Body of pancreas (tissue), 4 donors: ENCODE results near the gene LIPH. TPM values are rescaled to one million over a fixed set of nuclear protein-coding genes. Genes with fewer than 3 reads are reported as not detected.

Experiments
- ATAC-seq: fragments of 150-250 bp; one replicate; pipeline ENCODE4 v1.9.1; 2016
- DNase-seq, 4 donors: peaks; one replicate each; pipeline ENCODE4 v3.0.0-alpha.2; 2019
- H3K27ac ChIP-seq, 4 donors: fragments of 200-600 bp; sonication (generic); 1 replicate in 3 of 4; 2 replicates in 1 of 4; pipeline versions ENCODE4 v1.5.1 to v1.6.1; 2016 to 2019; ENCODE audit warnings: mild to moderate bottlenecking in 1 of 4, mixed read lengths in 1 of 4, moderate library complexity in 1 of 4
- H3K27me3 ChIP-seq, 2 donors: fragments of 200-600 bp; sonication (generic); one replicate each; pipeline ENCODE4 v1.6.0; 2016; ENCODE audit warnings: mild to moderate bottlenecking in 1 of 2
- H3K36me3 ChIP-seq, 2 donors: fragments of 200-600 bp; sonication (generic); replicated peaks in 1 of 2; 2 replicates each; pipeline ENCODE4 v1.5.1; 2016; ENCODE audit warnings: low read depth in 2 of 2; ENCODE audit not compliant: insufficient read depth in 1 of 2
- H3K4me1 ChIP-seq: fragments of 200-600 bp; sonication (generic); one replicate; pipeline ENCODE4 v1.6.0; 2016
- H3K4me3 ChIP-seq, 2 donors: fragments of 200-600 bp; sonication (generic); 1 replicate in 1 of 2; 2 replicates in 1 of 2; pipeline ENCODE4 v1.5.1; 2016 to 2019
- H3K9me3 ChIP-seq, 3 donors: fragments of 200-600 bp; sonication (generic); 1 replicate in 2 of 3; 2 replicates in 1 of 3; pipeline ENCODE4 v1.5.1; 2016
- CTCF ChIP-seq, 7 experiments: fragments of 450-650 bp in 4 of 7; fragments of 200-600 bp in 3 of 7; sonication (generic) in 3 of 7; IDR thresholded peaks; one replicate each; pipeline ENCODE4 v1.5.1; 2016 to 2019; ENCODE audit warnings: antibody characterized with exemption in 7 of 7
- POLR2A ChIP-seq, 3 donors: fragments of 450-650 bp; IDR thresholded peaks; one replicate each; pipeline ENCODE4 v1.6.1; 2016; ENCODE audit warnings: antibody characterized with exemption in 3 of 3, mild to moderate bottlenecking in 2 of 3
- WGBS, 2 donors: methylation state at CpG; one replicate each; pipeline ENCODE4 v1.1.5; 2017; 5-methylcytosine and 5-hydroxymethylcytosine counted together
- intact Hi-C: fragments of 100-400 bp; cut with DNase I; formaldehyde crosslinking; loops from one replicate; pipeline ENCODE4 v1.15.1; 2023
- total RNA-seq, 2 donors: library from RNA; depleted of rRNA; stranded (reverse); fragments of >200 nt; gene quantifications; one replicate each; pipeline ENCODE4 v1.1.0, GENCODE V29; 2016

Gene LIPH
- total RNA-seq, 2 donors from 2014 or later = 10.9 to 14.8 TPM

- Histone ChIP-seq H3K27ac (no peak overlapping the region), H3K27me3 (no peaks in the 10 kb centered on the region), H3K36me3 (peaks cover 0 to 9% of the 10 kb centered on the region in 2 donors), H3K9me3 (no peaks in the 10 kb centered on the region), H3K4me3 (no peak overlapping the region), H3K4me1 (peaks cover 11% of the 10 kb centered on the region)
- no peak for TF ChIP-seq POLR2A (IDR thresholded peaks at IDR 0.05)
- TF ChIP-seq CTCF (IDR thresholded peaks at IDR 0.05) = no peak
- intact Hi-C loops = no loop called here
- 79 to 85% methylated on average over 4 of the region's 4 CpGs for WGBS, 2 donors
- no peak for DNase-seq
- ATAC-seq = no peak
Observed at GRCh38 chr3:185490241-185490640, 62.1 kb downstream of the LIPH start.

- peaks cover 11% of the 10 kb centered on the region for H3K4me1 ChIP-seq
- ATAC-seq (peak; percentile 27), DNase-seq (peak in 1 of 4 donors; percentile 31)
- H3K9me3 ChIP-seq = no peaks in the 10 kb centered on the region
- H3K27me3 ChIP-seq = no peaks in the 10 kb centered on the region
- H3K27ac ChIP-seq = no peak overlapping the region
- H3K4me3 ChIP-seq = no peak overlapping the region
- TF ChIP-seq POLR2A (IDR thresholded peaks at IDR 0.05) (no peak), CTCF (IDR thresholded peaks at IDR 0.05) (no peak)
- peaks cover 0 to 9% of the 10 kb centered on the region in 2 donors for H3K36me3 ChIP-seq
- intact Hi-C loops = no loop called here
- 21 to 34% methylated on average over 3 of the region's 3 CpGs for WGBS, 2 donors
Observed at GRCh38 chr3:185489462-185489861, 62.9 kb downstream of the LIPH start.

DNA sequence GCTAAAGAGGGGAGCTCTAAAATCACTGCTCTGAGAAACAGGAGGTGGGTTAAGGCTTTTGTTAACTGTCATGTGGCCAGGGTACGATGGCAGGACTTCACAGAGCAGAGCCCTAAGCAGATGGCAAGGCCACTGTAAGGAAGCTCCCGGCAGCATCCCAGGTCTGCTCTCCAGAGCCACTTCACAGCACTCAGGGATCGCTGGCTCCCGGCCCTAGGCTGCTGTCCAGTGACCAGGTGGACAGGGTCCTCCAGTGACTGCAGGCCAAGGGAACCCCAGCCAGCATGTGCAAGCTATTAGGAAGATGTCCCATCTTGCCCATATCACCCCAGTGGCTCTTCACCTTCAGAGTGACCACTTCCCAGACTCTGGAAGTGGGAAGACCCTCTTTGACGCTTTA is 63.9 kb downstream of the LIPH start:
- intact Hi-C loops = no loop called here
- H3K27me3 ChIP-seq = no peaks in the 10 kb centered on the region
- H3K9me3 ChIP-seq = no peaks in the 10 kb centered on the region
- H3K4me1 ChIP-seq = peaks cover 11% of the 10 kb centered on the region
- H3K27ac ChIP-seq = no peak overlapping the region
- peaks cover 0 to 7% of the 10 kb centered on the region in 2 donors for H3K36me3 ChIP-seq
- H3K4me3 ChIP-seq = no peak overlapping the region
- ATAC-seq (no peak), DNase-seq (no peak)
- TF ChIP-seq CTCF (IDR thresholded peaks at IDR 0.05) (no peak), POLR2A (IDR thresholded peaks at IDR 0.05) (no peak)
- WGBS, 2 donors = 89 to 95% methylated on average over 1 to 5 of the region's 5 CpGs

DNA sequence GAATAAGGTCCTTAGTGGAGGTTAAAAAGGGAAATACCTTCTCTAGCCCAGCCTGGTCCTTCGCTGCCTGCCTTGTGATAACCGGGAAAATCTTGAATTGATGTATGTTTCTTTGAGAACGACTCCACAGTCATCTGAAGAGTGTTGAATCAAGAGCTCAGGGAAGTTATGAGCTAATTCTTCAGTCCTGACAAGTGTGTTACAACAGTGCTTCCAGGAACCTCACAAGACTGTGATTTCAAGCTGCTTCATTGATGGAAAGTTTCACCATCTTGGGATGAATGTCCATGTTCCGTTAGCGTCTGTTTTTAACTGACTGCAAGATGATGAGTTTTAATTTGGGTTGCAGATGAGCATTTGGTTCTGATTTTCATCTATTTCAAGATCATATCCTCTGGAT is 66.0 kb downstream of the LIPH start:
- Histone ChIP-seq H3K27ac (no peak overlapping the region), H3K4me3 (no peak overlapping the region), H3K27me3 (no peaks in the 10 kb centered on the region), H3K4me1 (peaks cover 11% of the 10 kb centered on the region), H3K9me3 (no peaks in the 10 kb centered on the region), H3K36me3 (peaks cover 0 to 19% of the 10 kb centered on the region in 2 donors)
- TF ChIP-seq CTCF (IDR thresholded peaks at IDR 0.05) = no peak
- TF ChIP-seq POLR2A (IDR thresholded peaks at IDR 0.05) = no peak
- ATAC-seq = no peak
- intact Hi-C loops = no loop called here
- 93% methylated on average over 5 of the region's 5 CpGs for WGBS, 2 donors
- no peak for DNase-seq

DNA sequence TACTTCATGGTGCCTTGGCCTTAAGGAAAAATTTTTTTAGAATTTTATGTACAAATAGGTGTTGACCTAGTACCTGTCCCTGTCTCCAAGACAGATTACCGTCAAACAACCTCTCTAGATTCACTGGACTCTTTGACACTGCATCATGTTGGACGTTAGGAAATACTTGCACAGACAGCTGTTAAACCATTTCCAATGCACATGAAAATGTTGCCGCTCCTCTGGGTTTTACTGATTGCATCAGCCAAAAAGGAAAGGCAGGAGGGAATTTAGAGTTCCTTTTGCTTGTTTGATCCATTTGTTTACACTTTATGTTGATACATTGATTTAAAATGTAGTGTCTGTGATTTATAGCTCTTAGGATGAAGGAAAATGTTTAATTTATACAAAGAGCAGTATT is 68.1 kb downstream of the LIPH start:
- DNase-seq = no peak
- H3K27me3 ChIP-seq = no peaks in the 10 kb centered on the region
- no peak for TF ChIP-seq CTCF (IDR thresholded peaks at IDR 0.05)
- no peak for TF ChIP-seq POLR2A (IDR thresholded peaks at IDR 0.05)
- ATAC-seq = no peak
- H3K27ac ChIP-seq = no peak overlapping the region
- WGBS, 2 donors = 82 to 84% methylated on average over 3 of the region's 3 CpGs
- no peak overlapping the region for H3K4me3 ChIP-seq
- peaks cover 4% of the 10 kb centered on the region for H3K4me1 ChIP-seq
- H3K36me3 ChIP-seq = peaks cover 0 to 33% of the 10 kb centered on the region in 2 donors
- intact Hi-C loops = no loop called here
- no peaks in the 10 kb centered on the region for H3K9me3 ChIP-seq
